Activated CD8-positive, alpha-beta memory T cell treated with anti-CD3 and anti-CD28 coated beads for 36 hours (primary cell): Measurements from ENCODE around the gene ZBTB40. TPM values are rescaled to one million over a fixed set of nuclear protein-coding genes. Genes with fewer than 3 reads are reported as not detected.

Experiments used
- CTCF ChIA-PET: fragments of 350-600 bp; sonication (Branson Sonifier 250); formaldehyde crosslinking; loops from one replicate; lab custom pipeline; 2021; ENCODE audit warnings: antibody characterized with exemption; lab: Charles Lee
- POLR2A ChIA-PET: fragments of 350-600 bp; sonication (Branson Sonifier 250); formaldehyde crosslinking; loops from one replicate; lab custom pipeline; 2021; ENCODE audit warnings: antibody characterized with exemption; lab: Charles Lee
- total RNA-seq, 2 experiments: library from RNA; stranded (reverse); gene quantifications; one replicate each; pipeline ENCODE4 v1.2.3, GENCODE V29; 2021

ZBTB40 gene
- total RNA-seq, 2 experiments from 2014 or later, result 20.8 to 22.1 TPM

GRCh38 chr1:22494144-22494543, 42.5 kb downstream of the ZBTB40 start:
- CTCF ChIA-PET, result no interaction called here
- POLR2A ChIA-PET, result no interaction called here

- CTCF ChIA-PET, result no interaction called here
- POLR2A ChIA-PET, result no interaction called here
Observed at GRCh38 chr1:22494943-22495579, 43.4 kb downstream of the ZBTB40 start.

GRCh38 chr1:22496536-22497160, 45.0 kb downstream of the ZBTB40 start:
- CTCF ChIA-PET, result no interaction called here
- POLR2A ChIA-PET, result no interaction called here

GRCh38 chr1:22498463-22498862, 46.8 kb downstream of the ZBTB40 start:
- POLR2A ChIA-PET, result interaction anchor here (0.6 kb wide), 1 partner anchor 83 kb away, joined by 3 read pairs; no protein-coding TSS in a partner anchor
- CTCF ChIA-PET, result interaction anchor here (1.0 kb wide), 1 partner anchor 82 kb away, joined by 3 read pairs; no protein-coding TSS in a partner anchor

GRCh38 chr1:22500058-22500457, 48.4 kb downstream of the ZBTB40 start:
- POLR2A ChIA-PET, result no interaction called here

GRCh38 chr1:22500471-22500870, 48.8 kb downstream of the ZBTB40 start:
- ChIA-PET CTCF (no interaction called here), POLR2A (no interaction called here)

More at GRCh38 chr1:22500058-22500457, 48.4 kb downstream of the ZBTB40 start:
- CTCF ChIA-PET, result no interaction called here

- POLR2A ChIA-PET, result no interaction called here
- CTCF ChIA-PET, result no interaction called here
Observed at GRCh38 chr1:22502202-22502601, 50.6 kb downstream of the ZBTB40 start.

GRCh38 chr1:22503721-22504410, 52.2 kb downstream of the ZBTB40 start:
- CTCF ChIA-PET, result interaction anchor here (1.6 kb wide), 1 partner anchor 84 kb away, joined by 3 read pairs; no protein-coding TSS in a partner anchor
- POLR2A ChIA-PET, result no interaction called here

- ChIA-PET CTCF (no interaction called here), POLR2A (no interaction called here)
Observed at GRCh38 chr1:22506130-22506692, 54.6 kb downstream of the ZBTB40 start.

- ChIA-PET CTCF (no interaction called here), POLR2A (no interaction called here)
Observed at GRCh38 chr1:22507587-22507986, 55.9 kb downstream of the ZBTB40 start.

- CTCF ChIA-PET, result no interaction called here
- POLR2A ChIA-PET, result no interaction called here
Observed at GRCh38 chr1:22508329-22508728, 56.7 kb downstream of the ZBTB40 start.

GRCh38 chr1:22508991-22509390, 57.3 kb downstream of the ZBTB40 start:
- CTCF ChIA-PET, result no interaction called here
- POLR2A ChIA-PET, result no interaction called here

- CTCF ChIA-PET, result no interaction called here
- POLR2A ChIA-PET, result no interaction called here
Observed at GRCh38 chr1:22509815-22510214, 58.2 kb downstream of the ZBTB40 start.

GRCh38 chr1:22512873-22513272, 61.2 kb downstream of the ZBTB40 start:
- ChIA-PET CTCF (no interaction called here), POLR2A (no interaction called here)

- POLR2A ChIA-PET, result no interaction called here
- CTCF ChIA-PET, result no interaction called here
Observed at GRCh38 chr1:22516906-22517571, 65.4 kb downstream of the ZBTB40 start.

- CTCF ChIA-PET, result no interaction called here
Observed at GRCh38 chr1:22517956-22518355, 66.3 kb downstream of the ZBTB40 start.

GRCh38 chr1:22518379-22518778, 66.7 kb downstream of the ZBTB40 start:
- ChIA-PET CTCF (no interaction called here), POLR2A (no interaction called here)

More at GRCh38 chr1:22517956-22518355, 66.3 kb downstream of the ZBTB40 start:
- POLR2A ChIA-PET, result no interaction called here

- CTCF ChIA-PET, result no interaction called here
- POLR2A ChIA-PET, result no interaction called here
Observed at GRCh38 chr1:22520871-22521270, 69.2 kb downstream of the ZBTB40 start.

GRCh38 chr1:22521692-22522091, 70.0 kb downstream of the ZBTB40 start:
- POLR2A ChIA-PET, result no interaction called here
- CTCF ChIA-PET, result no interaction called here
